GM21526 (cell line): ENCODE results near the gene LCMT1.
A peak's percentile ranks its signal among the peaks of the same experiment; 100 is the strongest.
"Not testable (repeated sequence)": the region's sequence is repeated elsewhere in the genome, so short reads cannot be mapped to it uniquely, and the experiment has no call there.

Experiments
- ATAC-seq: cut with Tn5 transposase; IDR thresholded peaks from one replicate; pipeline ENCODE4 v1.9.1; 2021; ENCODE audit warnings: moderate library complexity; ENCODE audit not compliant: unreplicated experiment, low FRiP score

The LCMT1 gene

DNA sequence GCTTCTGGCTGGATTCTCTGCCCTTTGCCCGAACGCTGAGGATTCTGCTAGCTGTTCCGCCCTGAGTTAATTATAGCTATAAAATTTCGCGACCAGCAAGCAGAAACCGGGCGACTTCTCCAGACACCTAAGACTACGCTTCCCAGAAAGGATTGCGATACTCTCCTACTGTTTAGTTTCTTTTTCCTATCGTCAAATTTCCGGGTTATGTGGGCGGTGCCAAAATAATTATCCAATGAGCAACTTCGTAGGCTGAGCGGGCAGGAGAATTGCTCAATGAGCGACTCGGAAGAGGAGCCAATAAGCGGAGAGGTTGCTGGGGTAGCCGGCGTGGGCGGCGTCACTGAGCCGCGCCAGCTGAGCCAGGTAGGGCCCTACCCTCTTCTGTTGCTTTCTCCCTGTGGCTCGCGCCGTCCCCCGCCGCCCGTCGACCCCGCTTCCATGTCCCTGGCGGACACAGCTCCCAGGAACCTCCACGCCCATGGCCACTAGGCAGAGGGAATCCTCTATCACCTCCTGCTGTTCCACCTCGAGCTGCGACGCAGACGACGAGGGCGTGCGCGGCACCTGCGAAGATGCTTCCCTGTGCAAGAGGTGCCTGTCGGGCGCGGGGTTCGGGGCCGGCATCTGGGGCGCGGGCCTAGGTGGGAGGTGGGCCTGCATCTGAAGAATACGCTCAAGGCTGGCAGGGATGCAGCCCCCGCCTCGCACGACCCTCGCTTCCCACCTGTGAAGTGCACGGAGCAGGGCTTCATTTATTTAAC lies at the start of gene LCMT1:
Gene LCMT1 (plus strand): TSS at position 340 of the 764 bp plus-strand sequence. CDS start 142 bp downstream, at position 482.
- ATAC-seq, result peak; percentile 79

DNA sequence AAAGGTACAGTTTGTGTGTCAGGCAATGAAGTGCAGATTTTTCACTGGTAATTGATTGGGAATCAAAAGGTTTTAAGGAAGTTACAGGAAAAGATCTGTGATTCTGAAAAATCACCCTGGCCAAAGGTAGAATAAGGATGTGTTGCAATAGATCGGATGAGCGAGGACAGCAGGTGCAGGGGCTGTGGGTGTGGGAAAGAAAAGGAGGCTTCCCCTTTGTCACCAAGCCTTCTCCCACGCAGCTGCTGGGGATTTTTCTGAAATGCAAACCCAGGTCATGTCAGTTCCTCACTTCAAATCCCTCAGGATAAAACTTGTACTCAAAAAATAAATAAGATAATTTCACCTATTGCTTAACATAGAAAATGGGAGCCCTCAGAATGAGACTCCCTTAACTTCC lies 48.4 kb upstream of the LCMT1 start:
- no peak for ATAC-seq

DNA sequence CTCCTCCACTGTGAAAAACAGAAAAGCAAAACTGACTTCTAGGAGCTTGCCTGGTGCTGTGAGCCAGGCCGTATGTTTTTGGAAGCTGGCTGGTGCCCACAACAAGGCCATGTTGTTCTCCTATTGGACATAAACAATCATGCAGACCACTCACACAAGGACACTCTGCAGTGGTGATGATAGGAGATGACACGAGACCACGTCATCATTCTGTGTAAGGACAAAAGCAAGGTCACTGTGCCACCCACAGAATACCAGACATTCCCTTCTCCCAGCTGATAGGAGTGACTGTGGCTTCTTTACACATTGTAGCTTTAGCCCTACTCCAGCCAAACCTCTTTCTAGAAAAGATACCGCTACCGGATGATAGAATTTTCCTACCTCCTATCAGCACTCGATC lies 47.7 kb upstream of the LCMT1 start:
- no peak for ATAC-seq

DNA sequence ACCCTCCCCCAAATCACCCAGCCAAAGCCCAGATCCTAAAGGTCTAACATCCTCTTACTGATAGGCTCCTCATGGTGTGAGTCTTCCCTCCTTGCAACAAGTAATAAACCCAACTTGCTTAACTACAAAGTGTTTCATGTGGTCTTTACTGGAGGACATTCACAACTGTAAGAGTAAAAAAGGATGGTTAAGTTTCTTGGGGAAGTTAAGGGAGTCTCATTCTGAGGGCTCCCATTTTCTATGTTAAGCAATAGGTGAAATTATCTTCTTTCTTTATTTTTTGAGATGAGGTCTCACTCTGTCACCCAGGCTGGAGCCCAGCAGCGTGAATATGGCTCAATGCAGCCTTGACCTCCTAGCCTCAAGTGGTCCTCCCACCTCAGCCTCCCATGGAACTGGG lies 47.3 kb upstream of the LCMT1 start:
- ATAC-seq, result not testable (repeated sequence)

DNA sequence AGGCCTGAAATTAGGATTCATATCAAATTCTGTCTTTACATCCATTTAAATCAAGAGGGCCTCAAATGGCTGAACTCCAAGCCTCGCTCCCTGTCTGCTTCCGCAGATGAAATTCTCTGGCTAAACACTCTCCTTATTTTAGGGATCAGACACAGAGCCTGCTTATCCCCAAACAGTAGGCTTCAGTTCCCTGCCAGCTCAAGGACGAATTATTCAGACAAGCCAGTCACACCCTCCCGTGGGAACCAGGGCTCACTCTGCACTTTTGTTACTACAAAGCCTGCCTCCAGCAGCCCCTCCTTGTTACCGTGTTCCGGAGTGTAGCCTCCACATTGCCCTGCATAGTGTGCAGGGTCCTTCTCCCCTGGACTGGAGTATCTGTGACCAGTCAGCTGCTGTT lies 46.6 kb upstream of the LCMT1 start:
- ATAC-seq, result no peak

DNA sequence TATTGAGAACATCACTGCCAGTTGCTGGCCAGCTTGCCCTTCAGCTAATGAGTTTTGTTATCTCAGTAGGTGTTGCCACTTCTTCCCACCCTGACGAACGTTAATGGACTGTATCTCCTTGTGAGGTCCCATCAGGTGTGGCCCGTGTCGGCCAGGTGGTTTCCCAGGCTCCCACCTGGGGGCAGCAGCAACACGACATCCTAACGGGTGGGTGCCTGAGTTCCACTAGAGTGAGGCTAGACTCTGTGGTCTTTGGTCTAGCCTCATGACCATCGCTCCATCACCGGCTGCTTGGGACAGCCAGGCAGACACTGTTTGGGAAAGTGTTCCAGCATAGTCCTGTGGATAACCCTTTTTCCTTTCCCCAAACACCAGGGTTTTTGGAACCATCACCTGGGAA lies 45.6 kb upstream of the LCMT1 start:
- no peak for ATAC-seq

DNA sequence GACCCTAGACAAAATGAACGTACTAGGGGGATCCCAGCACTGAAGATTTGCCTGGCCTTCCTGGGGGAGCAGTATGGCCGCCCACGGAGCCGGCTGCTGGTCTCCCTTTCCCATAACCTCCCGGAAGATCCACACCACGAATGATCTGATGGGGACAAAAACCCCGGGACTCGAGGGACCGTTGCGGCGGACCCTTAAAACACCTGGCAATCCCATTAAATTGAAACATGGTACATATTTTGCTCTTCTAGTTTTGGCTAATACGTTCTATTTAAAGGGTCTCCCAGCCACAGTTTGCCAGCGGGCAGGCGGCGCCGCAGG lies 45.2 kb upstream of the LCMT1 start:
- ATAC-seq, result peak; percentile 6

DNA sequence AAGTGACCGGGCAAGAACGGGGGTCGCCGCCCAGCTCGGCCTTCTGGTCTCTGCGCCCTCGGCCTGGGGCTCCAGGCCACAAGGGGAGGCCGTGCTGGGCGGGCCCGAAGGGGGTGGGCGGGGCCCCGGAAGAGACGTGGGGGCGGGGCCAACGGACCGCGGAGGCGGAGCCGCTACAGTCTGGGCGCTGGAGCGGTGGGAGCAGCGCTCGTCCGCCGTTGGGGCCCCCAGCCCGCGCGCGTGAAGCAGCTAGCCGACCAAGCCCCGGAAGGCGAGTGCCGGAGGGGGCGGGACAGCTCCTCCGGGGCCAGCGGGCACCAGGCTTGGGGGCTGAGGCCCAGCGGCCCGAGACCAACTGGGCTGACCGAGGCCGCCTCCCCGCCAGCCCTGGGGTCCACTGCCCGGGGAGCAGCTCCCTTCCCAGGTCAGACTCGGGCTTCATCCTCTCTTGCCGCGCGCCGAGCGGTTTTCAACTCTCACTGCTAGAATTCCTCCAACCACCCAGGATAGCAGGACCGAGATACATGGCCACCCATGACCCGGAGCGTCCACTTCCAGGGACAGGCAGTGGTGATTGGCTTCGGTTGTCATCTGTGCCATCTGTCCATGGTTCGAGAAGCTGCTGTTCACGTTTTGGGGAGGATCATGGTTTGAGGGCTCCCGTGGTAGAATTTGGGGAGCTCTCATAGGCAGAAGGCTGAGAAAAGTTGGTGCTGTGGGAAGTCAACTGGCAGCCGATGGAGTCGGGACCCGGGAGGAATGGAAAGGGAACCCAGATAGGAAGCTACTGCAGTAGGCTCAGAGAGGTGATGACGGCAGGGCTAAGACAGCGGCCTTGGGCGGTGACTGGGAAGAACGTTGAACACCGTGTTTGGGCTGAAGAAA lies 44.6 kb upstream of the LCMT1 start:
- ATAC-seq, result peak; percentile 76

DNA sequence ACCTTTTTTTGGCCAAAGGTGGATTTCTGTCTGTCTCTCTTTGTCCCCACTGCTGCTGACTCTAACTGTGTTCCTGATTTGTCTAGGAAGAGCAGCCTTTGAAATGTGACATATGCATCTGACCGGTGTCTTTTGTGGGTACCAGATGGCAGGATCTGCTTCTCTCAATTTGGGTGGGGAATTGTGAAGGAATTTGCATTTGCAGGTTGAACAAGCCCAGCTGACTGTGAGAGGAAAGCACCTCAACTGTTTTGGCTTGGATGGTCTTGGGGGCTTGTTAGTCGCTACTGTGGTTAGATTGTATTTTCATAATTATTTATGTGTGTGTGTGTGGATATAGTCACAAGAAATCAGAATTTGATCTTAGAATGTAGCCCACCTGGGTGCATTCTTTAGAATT lies 37.7 kb upstream of the LCMT1 start:
- ATAC-seq, result no peak

DNA sequence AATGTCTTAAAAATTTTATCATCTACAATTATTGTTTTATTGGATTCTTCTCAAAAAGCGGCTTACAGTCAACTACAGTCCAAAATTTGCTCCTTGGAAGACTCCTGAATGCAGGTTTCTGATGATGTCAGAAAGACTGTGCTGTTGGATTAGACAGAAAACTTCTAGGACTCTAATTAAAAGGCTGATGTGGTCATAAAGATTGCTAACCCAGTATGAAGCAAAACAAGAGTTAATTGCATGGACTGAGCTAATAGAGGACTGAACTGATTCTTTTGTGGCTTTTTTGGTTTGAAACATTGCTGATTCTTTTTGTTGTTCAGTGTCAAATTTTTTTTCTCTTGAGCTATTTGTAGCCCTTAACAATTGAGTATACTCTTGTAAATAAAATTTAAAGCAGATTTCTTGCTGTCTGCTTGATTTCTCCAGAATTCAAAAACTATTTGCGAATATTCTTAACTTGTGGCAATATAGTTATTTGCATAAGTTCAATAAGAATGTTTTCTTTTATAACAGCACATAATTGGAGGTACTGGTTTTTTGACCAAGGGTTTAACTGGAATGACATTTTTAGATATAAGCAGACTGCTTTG lies 33.1 kb upstream of the LCMT1 start:
- no peak for ATAC-seq

DNA sequence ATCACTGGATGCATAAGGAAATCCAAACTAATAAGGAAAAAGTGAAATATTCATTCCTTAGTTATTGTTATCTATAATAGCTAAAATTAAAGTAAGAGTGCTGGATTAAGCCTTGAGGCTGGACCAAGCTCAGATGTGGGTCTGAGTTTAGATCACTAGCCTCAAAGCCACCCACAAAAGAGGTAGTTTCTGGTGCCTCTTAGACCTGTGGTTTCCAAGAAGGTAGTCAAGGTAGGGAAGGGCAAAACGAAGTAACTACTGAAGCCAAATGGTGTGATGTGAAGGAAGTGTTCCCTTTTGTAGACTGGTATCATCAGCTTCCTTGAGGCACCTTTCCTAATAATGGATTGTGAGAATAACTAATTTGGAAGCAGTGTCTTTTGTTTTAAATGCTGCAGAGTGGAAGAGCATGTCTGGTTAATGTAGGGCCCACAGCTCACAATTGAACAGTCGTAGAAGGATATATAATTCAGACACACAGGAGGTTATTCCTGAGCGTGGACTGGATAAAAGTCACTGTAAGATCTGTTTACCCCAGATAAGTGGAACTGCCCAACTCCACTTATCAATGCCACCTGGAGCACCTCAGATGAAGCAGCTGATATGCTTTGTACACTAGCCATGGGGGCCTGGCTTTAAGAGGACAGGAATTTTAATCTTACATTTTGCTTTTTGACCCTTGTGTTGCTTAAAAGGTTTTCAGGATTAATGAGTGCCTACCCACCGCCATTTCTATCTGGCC lies 31.7 kb upstream of the LCMT1 start:
- no peak for ATAC-seq

DNA sequence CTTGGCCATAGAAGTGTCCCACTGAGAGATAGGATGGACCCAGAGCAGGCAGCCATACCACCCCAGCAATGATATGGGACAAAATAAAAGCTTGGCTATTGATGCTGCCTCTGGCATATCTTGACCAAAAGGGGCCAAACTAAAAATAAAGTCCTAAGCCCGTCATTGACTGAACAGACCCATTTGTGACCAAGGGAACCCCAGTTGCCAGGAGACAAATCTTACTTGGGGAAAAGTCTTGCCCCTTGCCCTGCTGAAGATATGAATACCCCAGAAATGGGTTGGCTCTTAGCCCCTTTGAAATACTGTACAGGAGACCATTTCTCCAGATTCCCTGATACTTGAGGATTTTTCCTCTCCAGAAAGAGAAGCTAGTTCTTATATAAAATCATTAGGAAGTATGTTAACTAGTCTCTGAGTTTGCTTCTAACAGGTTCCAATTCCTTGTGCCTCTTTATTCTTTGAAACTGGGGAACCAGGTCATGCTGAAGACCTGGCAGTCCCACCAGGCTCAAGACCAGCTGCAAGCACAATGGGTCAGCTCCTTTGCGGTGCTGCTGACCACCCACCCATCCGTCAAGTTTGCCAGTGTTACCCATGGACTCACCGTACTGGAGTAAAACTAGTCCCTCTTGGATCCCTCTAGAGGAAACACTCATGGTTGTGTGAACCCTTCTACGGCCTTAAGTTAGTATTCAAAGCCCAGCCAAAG lies 31.0 kb upstream of the LCMT1 start:
- no peak for ATAC-seq

DNA sequence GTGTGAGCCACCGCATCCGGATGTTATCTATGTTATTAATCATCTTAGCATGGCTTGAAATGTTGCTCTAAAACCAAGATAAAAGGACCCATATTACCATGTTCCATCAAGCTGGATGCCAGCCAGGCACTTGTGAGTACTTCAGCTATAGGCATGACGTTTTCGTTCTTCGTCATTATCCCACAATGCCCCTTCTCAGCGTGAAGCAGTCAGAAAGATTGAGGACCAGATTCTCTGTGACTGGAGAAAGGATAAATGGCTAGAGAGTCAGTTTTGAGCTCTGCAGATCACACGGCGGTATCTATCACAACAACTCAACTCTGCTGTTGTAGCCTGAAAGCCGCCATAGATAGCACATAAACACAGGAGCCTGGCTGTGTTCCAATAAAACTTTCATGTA lies 29.8 kb upstream of the LCMT1 start:
- no peak for ATAC-seq

DNA sequence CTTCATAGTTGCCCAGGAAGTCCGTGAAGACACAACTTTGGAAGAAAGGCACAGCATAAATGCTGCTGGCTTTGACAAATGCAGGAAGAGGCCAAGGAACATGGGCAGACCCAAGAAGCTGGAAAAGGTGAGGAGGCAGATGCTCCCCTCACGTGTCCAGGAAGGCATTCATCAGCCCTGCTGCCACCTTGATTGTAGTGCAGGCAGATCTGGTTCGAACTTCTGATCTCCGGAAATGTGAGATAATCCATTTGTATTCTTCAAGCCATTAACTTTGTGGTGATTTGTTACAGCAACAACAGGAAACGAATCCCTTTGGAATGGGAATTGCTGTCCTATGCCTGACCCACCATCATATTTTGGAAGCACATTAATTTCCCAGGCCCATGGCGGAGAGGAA lies 28.5 kb upstream of the LCMT1 start:
- ATAC-seq, result no peak

DNA sequence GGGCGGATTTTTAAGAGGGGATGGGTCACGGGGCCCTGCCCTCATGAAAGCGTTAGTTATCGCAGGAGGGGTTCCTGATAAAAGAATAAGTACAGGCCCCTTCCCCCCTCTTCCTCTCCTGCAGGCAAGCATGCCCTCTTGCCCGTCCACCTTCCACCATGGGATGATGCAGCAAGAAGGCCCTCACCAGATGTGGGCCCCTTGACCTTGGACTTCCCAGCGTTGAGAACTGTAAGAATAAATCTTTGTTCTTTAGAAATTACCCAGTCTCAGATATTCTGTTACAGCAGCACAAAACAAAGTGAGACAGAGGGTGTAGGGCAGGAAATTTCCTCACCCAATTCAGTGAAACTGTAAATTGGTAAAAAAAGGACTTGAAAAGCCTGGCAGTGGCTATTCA lies 27.8 kb upstream of the LCMT1 start:
- ATAC-seq, result no peak

DNA sequence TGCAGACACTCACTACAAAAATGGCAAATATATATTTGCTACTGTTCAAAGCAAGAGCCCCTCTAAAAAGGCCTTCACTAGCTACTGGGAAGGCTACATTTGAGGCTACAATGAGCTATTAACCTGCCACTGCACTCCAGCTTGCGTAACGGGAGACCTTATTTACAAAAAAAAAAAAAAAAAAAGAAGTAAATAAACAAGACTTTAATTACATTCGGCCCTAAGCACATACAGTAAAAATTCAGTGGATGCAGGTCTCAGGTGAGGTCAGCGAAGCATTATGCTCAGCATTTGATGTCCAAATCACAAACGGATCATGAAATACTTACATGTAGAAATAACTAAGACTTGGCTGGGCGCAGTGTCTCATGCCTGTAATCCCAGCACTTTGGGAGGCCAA lies 26.7 kb upstream of the LCMT1 start:
- ATAC-seq, result no peak

DNA sequence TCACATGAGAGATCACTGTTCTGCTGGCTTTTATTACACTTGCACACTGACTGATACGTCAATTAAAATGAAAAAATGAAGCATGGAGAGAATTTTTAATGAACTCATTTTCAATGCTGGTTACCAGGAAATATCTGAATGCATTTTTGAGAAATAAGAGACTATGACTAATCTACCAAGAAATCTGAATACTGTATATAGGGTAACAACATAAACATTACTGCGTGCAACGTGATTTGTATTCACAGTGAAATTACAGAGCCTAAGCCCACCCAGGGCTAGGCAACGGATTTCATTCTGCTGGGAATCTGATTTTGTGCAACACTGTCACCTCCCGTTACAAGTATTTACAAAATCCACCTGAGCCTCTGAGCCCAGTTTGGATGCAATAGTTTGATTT lies 23.8 kb upstream of the LCMT1 start:
- no peak for ATAC-seq

DNA sequence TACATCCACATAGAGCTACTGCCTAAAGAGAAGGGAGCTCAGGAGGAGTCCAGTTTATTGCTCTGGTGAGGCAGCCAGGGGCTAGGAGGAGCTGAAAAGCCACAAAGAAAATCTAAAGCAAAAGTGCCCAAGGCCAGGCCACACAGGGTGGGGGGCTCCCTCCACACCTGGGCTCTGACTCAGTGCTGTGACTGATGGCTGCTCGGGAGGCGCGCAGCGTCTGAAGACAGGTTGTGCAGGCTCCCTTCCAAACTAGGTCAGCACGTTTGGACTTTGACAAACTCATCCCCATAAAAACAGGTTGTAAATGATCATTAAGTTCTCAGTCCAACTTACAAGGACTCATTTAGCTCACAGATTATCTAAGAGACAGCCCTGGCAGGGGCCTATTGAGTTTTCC lies 22.2 kb upstream of the LCMT1 start:
- no peak for ATAC-seq

DNA sequence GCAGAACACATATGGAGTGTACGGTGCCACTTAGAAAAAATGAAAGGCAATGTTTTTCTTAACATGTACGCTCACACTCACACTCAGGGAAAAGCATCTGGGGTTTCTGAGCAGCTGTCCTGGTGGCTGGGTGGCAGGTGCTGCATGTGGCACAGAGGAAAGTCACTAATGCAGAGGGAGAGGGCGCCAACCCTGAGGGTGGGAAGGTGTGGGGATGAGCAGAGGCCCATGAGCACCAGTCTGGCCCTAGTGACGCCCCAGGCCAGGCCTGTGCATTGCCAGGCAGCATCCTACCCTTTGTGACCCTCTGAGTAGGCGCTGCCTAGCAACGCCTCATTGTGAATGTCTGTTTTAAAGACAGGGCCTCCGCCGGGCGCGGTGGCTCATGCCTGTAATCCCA lies 19.1 kb upstream of the LCMT1 start:
- ATAC-seq, result no peak
